Stimulated activated naive B cell treated with anti-CD40 and anti-IgM and Interleukin-4, amounts not matched to agents 10 μg/mL and 1 μg/mL and 100 μg/mL, for 72 hours (primary cell): ENCODE measurements around the gene GPR37L1.
"Not testable (repeated sequence)": the region's sequence is repeated elsewhere in the genome, so short reads cannot be mapped to it uniquely, and the experiment has no call there.

Experiments used
- ATAC-seq, 2 donors: fragments of 150-1000 bp; cut with Tn5 transposase; replicated peaks; 2 replicates each; pipeline ENCODE4 v1.10.0; 2021; ENCODE audit warnings: moderate library complexity in 1 of 2
- DNase-seq: peaks from one replicate; pipeline ENCODE4 v3.0.0; 2021
- H3K27ac Mint-ChIP-seq: one replicate; pipeline ENCODE4 v1.8.0; 2022; ENCODE audit warnings: mild to moderate bottlenecking, mixed read lengths
- H3K27me3 Mint-ChIP-seq, 2 donors: one replicate each; pipeline ENCODE4 v1.8.0; 2022; ENCODE audit warnings: mixed read lengths in 2 of 2
- H3K36me3 Mint-ChIP-seq, 2 donors: one replicate each; pipeline ENCODE4 v1.8.0; 2022; ENCODE audit warnings: mixed read lengths in 2 of 2, mild to moderate bottlenecking in 1 of 2
- H3K4me1 Mint-ChIP-seq, 2 donors: one replicate each; pipeline ENCODE4 v1.8.0; 2022; ENCODE audit warnings: mixed read lengths in 2 of 2, mild to moderate bottlenecking in 1 of 2
- H3K4me3 Mint-ChIP-seq, 2 donors: one replicate each; pipeline ENCODE4 v1.8.0; 2022; ENCODE audit warnings: mild to moderate bottlenecking in 2 of 2, mixed read lengths in 2 of 2, moderate library complexity in 1 of 2
- H3K9me3 Mint-ChIP-seq, 2 donors: one replicate each; pipeline ENCODE4 v1.8.0; 2022; ENCODE audit warnings: mixed read lengths in 2 of 2, mild to moderate bottlenecking in 1 of 2

The GPR37L1 gene

GRCh38 chr1:202101184-202101583 lies 21.5 kb upstream of the GPR37L1 start:
- H3K27ac Mint-ChIP-seq = no peak overlapping the region
- peaks cover 0 to 9% of the 10 kb centered on the region in 2 donors for H3K27me3 Mint-ChIP-seq
- H3K9me3 Mint-ChIP-seq = no peaks in the 10 kb centered on the region
- ATAC-seq = no peak
- no peaks in the 10 kb centered on the region for H3K36me3 Mint-ChIP-seq
- no peak overlapping the region for H3K4me3 Mint-ChIP-seq
- H3K4me1 Mint-ChIP-seq = no peaks in the 10 kb centered on the region
- no peak for DNase-seq

DNA sequence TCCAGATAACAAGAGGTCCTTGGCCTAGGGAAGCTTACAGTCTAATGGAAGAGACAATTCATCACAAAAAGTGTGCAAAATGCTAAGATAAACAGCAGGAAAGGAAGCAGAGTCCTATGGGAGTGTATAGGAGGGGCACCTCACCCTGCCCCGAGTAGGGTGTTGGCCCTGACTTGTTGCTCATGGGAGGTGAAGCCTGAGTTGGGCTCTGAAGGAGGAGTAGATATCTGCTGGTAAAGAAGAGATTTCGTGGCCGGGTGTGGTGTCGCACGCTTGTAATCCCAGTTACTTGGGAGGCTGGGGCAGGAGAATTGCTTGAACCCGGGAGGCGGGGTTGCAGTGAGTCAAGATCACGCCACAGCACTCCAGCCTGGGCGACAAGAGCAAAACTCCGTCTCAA lies 18.6 kb upstream of the GPR37L1 start:
- no peaks in the 10 kb centered on the region for H3K36me3 Mint-ChIP-seq
- no peak for ATAC-seq
- DNase-seq = no peak
- H3K4me3 Mint-ChIP-seq = no peak overlapping the region
- no peaks in the 10 kb centered on the region for H3K4me1 Mint-ChIP-seq
- H3K27me3 Mint-ChIP-seq = peaks cover 0 to 9% of the 10 kb centered on the region in 2 donors
- no peaks in the 10 kb centered on the region for H3K9me3 Mint-ChIP-seq
- no peak overlapping the region for H3K27ac Mint-ChIP-seq

- no peak overlapping the region for H3K4me3 Mint-ChIP-seq
- peaks cover 0 to 9% of the 10 kb centered on the region in 2 donors for H3K27me3 Mint-ChIP-seq
- DNase-seq (no peak), ATAC-seq (no peak)
- H3K4me1 Mint-ChIP-seq = no peaks in the 10 kb centered on the region
- H3K27ac Mint-ChIP-seq = no peak overlapping the region
- no peaks in the 10 kb centered on the region for H3K9me3 Mint-ChIP-seq
- no peaks in the 10 kb centered on the region for H3K36me3 Mint-ChIP-seq
Measured at GRCh38 chr1:202105571-202106339, 17.0 kb upstream of the GPR37L1 start.

- no peak overlapping the region for H3K4me3 Mint-ChIP-seq
- ATAC-seq (no peak), DNase-seq (no peak)
- no peaks in the 10 kb centered on the region for H3K36me3 Mint-ChIP-seq
- no peaks in the 10 kb centered on the region for H3K9me3 Mint-ChIP-seq
- no peaks in the 10 kb centered on the region for H3K4me1 Mint-ChIP-seq
- no peak overlapping the region for H3K27ac Mint-ChIP-seq
- H3K27me3 Mint-ChIP-seq = peaks cover 0 to 4% of the 10 kb centered on the region in 2 donors
Measured at GRCh38 chr1:202106340-202107254, 16.1 kb upstream of the GPR37L1 start.

DNA sequence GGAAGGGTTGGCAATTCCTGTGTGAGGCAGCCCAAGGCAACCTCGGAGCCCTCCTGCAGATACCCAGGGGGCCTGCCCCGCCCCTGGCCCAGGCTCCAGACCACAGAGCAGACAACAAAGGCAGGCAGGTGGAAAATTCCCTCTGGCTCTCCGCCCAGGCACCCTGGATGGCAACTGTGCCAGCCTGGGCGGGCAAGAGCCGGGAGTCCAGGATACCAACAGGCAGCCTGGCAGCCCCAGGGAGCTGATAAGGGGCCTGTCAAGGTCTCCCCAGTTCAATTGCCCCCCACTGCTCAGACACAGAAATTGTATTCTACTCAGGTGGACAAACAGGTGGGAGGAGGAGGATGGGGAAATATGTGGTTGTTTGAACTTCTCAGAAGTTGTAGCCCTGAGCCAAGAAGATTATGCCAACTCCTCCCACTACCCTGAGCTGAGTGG lies 15.4 kb upstream of the GPR37L1 start:
- no peak overlapping the region for H3K27ac Mint-ChIP-seq
- ATAC-seq = no peak
- H3K9me3 Mint-ChIP-seq = no peaks in the 10 kb centered on the region
- no peak overlapping the region for H3K4me3 Mint-ChIP-seq
- no peaks in the 10 kb centered on the region for H3K36me3 Mint-ChIP-seq
- peaks cover 0 to 3% of the 10 kb centered on the region in 2 donors for H3K27me3 Mint-ChIP-seq
- no peaks in the 10 kb centered on the region for H3K4me1 Mint-ChIP-seq
- DNase-seq = no peak

- no peaks in the 10 kb centered on the region for H3K9me3 Mint-ChIP-seq
Measured at GRCh38 chr1:202107801-202108731, 14.7 kb upstream of the GPR37L1 start.

GRCh38 chr1:202110977-202111376 lies 11.7 kb upstream of the GPR37L1 start:
- no peak for ATAC-seq
- DNase-seq = no peak
- H3K4me1 Mint-ChIP-seq = no peaks in the 10 kb centered on the region
- H3K27ac Mint-ChIP-seq = no peak overlapping the region
- H3K9me3 Mint-ChIP-seq = no peaks in the 10 kb centered on the region
- no peak overlapping the region for H3K4me3 Mint-ChIP-seq
- H3K27me3 Mint-ChIP-seq = peaks cover 0 to 6% of the 10 kb centered on the region in 2 donors
- no peaks in the 10 kb centered on the region for H3K36me3 Mint-ChIP-seq

More at GRCh38 chr1:202107801-202108731, 14.7 kb upstream of the GPR37L1 start:
- Mint-ChIP-seq H3K36me3 (no peaks in the 10 kb centered on the region), H3K4me3 (no peak overlapping the region), H3K4me1 (no peaks in the 10 kb centered on the region), H3K27me3 (peaks cover 0 to 3% of the 10 kb centered on the region in 2 donors), H3K27ac (no peak overlapping the region)
- DNase-seq (no peak), ATAC-seq (no peak)

DNA sequence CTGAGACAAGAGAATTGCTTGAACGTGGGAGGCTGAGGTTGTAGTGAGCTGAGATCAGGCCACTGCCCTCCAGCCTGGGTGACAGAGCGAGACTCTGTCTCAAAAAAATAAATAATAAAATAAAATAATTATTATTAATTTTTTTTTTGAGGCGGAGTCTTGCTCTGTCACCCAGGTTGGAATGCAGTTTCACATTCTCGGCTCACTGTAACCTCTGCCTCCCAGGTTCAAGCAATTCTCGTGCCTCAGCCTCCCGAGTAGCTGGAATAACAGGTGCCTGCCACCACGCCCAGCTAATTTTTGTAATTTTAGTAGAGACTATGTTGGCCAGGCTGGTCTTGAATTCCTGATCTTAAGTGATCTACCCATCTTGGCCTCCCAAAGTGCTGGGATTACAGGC lies 11.1 kb upstream of the GPR37L1 start:
- not testable (repeated sequence) for H3K36me3 Mint-ChIP-seq, H3K4me1 Mint-ChIP-seq, DNase-seq, H3K4me3 Mint-ChIP-seq, H3K27me3 Mint-ChIP-seq, ATAC-seq, H3K9me3 Mint-ChIP-seq, H3K27ac Mint-ChIP-seq

GRCh38 chr1:202112859-202113689 lies 9.6 kb upstream of the GPR37L1 start:
- Mint-ChIP-seq H3K9me3 (no peaks in the 10 kb centered on the region), H3K36me3 (no peaks in the 10 kb centered on the region), H3K4me1 (no peaks in the 10 kb centered on the region), H3K27me3 (peaks cover 0 to 6% of the 10 kb centered on the region in 2 donors), H3K27ac (no peak overlapping the region), H3K4me3 (no peak overlapping the region)
- DNase-seq (no peak), ATAC-seq (no peak)

- no peak for DNase-seq
- no peaks in the 10 kb centered on the region for H3K9me3 Mint-ChIP-seq
- no peaks in the 10 kb centered on the region for H3K36me3 Mint-ChIP-seq
- no peak overlapping the region for H3K4me3 Mint-ChIP-seq
- H3K27me3 Mint-ChIP-seq = peaks cover 0 to 6% of the 10 kb centered on the region in 2 donors
- H3K4me1 Mint-ChIP-seq = no peaks in the 10 kb centered on the region
- H3K27ac Mint-ChIP-seq = no peak overlapping the region
- no peak for ATAC-seq
Measured at GRCh38 chr1:202113690-202114300, 8.9 kb upstream of the GPR37L1 start.

DNA sequence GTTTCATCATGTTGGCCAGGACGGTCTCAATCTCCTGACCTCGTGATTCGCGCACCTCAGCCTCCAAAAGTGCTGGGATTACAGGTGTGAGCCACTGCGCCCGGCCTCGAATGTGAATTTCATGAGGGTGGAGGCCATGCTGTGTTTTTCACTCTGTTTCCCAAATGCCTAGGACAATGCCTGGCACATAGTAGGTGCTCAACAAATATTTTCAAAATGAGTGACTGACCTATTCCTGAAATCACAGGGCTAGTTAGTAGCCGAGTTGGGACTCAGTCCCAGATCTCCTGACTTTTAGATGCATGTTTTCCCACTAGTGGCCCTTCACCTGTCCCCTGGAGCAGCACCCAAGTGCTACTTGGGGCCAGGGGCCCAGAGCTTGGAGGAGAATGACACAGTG lies 6.4 kb upstream of the GPR37L1 start:
- Mint-ChIP-seq H3K4me3 (no peak overlapping the region), H3K27me3 (peaks cover 3 to 10% of the 10 kb centered on the region in 2 donors), H3K4me1 (no peaks in the 10 kb centered on the region), H3K9me3 (no peaks in the 10 kb centered on the region), H3K36me3 (no peaks in the 10 kb centered on the region), H3K27ac (no peak overlapping the region)
- no peak for DNase-seq
- ATAC-seq = no peak

GRCh38 chr1:202117898-202118371 lies 4.8 kb upstream of the GPR37L1 start:
- no peak for DNase-seq
- H3K9me3 Mint-ChIP-seq = no peaks in the 10 kb centered on the region
- peaks cover 9 to 22% of the 10 kb centered on the region in 2 donors for H3K27me3 Mint-ChIP-seq
- no peak overlapping the region for H3K27ac Mint-ChIP-seq
- ATAC-seq = no peak
- no peaks in the 10 kb centered on the region for H3K36me3 Mint-ChIP-seq
- H3K4me3 Mint-ChIP-seq = no peak overlapping the region
- H3K4me1 Mint-ChIP-seq = no peaks in the 10 kb centered on the region

DNA sequence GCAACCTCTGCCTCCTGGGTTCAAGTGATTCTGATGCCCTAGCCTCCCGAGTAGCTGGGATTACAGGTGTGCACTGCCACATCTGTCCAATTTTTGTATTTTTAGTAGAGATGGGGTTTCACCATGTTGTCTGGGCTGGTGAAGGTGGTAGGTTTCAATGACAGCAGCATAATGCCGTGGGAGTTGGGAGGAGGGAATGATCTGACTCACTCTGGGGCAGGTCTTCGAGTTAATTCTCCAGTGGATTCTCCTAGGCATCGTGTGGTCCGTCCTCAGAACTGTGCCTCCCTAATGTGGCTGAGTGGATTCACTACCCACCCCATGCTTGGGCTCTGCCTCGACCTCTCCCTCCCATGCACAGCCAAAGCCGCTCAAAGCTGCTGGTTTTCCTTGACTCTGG lies 1.7 kb upstream of the GPR37L1 start:
- ATAC-seq = no peak

More for the DNA sequence above, 1.7 kb upstream of the GPR37L1 start:
- peaks cover 17 to 32% of the 10 kb centered on the region in 2 donors for H3K27me3 Mint-ChIP-seq
- H3K27ac Mint-ChIP-seq = no peak overlapping the region
- H3K4me3 Mint-ChIP-seq = no peak overlapping the region
- no peaks in the 10 kb centered on the region for H3K4me1 Mint-ChIP-seq
- no peak for DNase-seq
- no peaks in the 10 kb centered on the region for H3K36me3 Mint-ChIP-seq
- no peaks in the 10 kb centered on the region for H3K9me3 Mint-ChIP-seq
